ENCODE measurements around the gene TMEM135.

The TMEM135 gene

GRCh38 chr11:87190071-87190470, 152.3 kb downstream of the TMEM135 start:
- TF ChIP-seq SIN3A (IDR thresholded peaks at IDR 0.05; ENCODE audit: borderline replicate concordance, insufficient read depth, low read length) = no peak
- TF ChIP-seq FOXP2 (optimal IDR thresholded peaks at IDR 0.05; ENCODE audit: borderline replicate concordance, extremely low read depth, extremely low read length, insufficient read depth) = no peak
- no peak for TF ChIP-seq TAF1 (IDR thresholded peaks at IDR 0.05; ENCODE audit: borderline replicate concordance, insufficient read depth, low read length)
- TF ChIP-seq POLR2AphosphoS5 (IDR thresholded peaks at IDR 0.05; ENCODE audit: low read depth, low read length) = no peak
- no peak for TF ChIP-seq REST (IDR thresholded peaks at IDR 0.05; ENCODE audit: insufficient read depth in 1 of 2, low read depth in 2 of 2, low read length in 2 of 2)

GRCh38 chr11:87193756-87194470, 156.2 kb downstream of the TMEM135 start:
- no peak for TF ChIP-seq FOXP2 (optimal IDR thresholded peaks at IDR 0.05; ENCODE audit: borderline replicate concordance, extremely low read depth, extremely low read length, insufficient read depth)
- TF ChIP-seq TAF1 (IDR thresholded peaks at IDR 0.05; ENCODE audit: borderline replicate concordance, insufficient read depth, low read length) = no peak
- TF ChIP-seq POLR2AphosphoS5 (IDR thresholded peaks at IDR 0.05; ENCODE audit: low read depth, low read length) = no peak
- no peak for TF ChIP-seq SIN3A (IDR thresholded peaks at IDR 0.05; ENCODE audit: borderline replicate concordance, insufficient read depth, low read length)
- TF ChIP-seq REST (IDR thresholded peaks at IDR 0.05; ENCODE audit: insufficient read depth in 1 of 2, low read depth in 2 of 2, low read length in 2 of 2) = no peak

GRCh38 chr11:87194985-87195820, 157.5 kb downstream of the TMEM135 start:
- TF ChIP-seq TAF1 (IDR thresholded peaks at IDR 0.05; ENCODE audit: borderline replicate concordance, insufficient read depth, low read length) (no peak), REST (IDR thresholded peaks at IDR 0.05; ENCODE audit: insufficient read depth in 1 of 2, low read depth in 2 of 2, low read length in 2 of 2) (no peak)

GRCh38 chr11:87198266-87198881, 160.6 kb downstream of the TMEM135 start:
- TF ChIP-seq TAF1 (IDR thresholded peaks at IDR 0.05; ENCODE audit: borderline replicate concordance, insufficient read depth, low read length) (no peak), SIN3A (IDR thresholded peaks at IDR 0.05; ENCODE audit: borderline replicate concordance, insufficient read depth, low read length) (no peak), FOXP2 (optimal IDR thresholded peaks at IDR 0.05; ENCODE audit: borderline replicate concordance, extremely low read depth, extremely low read length, insufficient read depth) (no peak), REST (IDR thresholded peaks at IDR 0.05; ENCODE audit: insufficient read depth in 1 of 2, low read depth in 2 of 2, low read length in 2 of 2) (no peak), POLR2AphosphoS5 (IDR thresholded peaks at IDR 0.05; ENCODE audit: low read depth, low read length) (no peak)

All from PFSK-1 (cell line).